Fibroblast of villous mesenchyme (primary cell): ENCODE measurements around the gene PYDC2. TPM values are rescaled to one million over a fixed set of nuclear protein-coding genes. Genes with fewer than 3 reads are reported as not detected.
"Not testable (repeated sequence)": the region's sequence is repeated elsewhere in the genome, so short reads cannot be mapped to it uniquely, and the experiment has no call there.

Experiments used
- DNase-seq: peaks from one replicate; pipeline ENCODE4 v3.0.0-alpha.2; 2010; ENCODE audit warnings: low read depth
- H3K4me3 ChIP-seq: 2 replicates; pipeline ENCODE4 v1.5.1; 2011; ENCODE audit warnings: low read depth, mild to moderate bottlenecking, low read length
- total RNA-seq: library from RNA; depleted of rRNA; stranded (reverse); fragments of >200 nt; gene quantifications from 2 replicates; pipeline ENCODE4 v1.2.3, GENCODE V29; 2012
- TF ChIP-seq, protein P1 (sequence below): IDR thresholded peaks from 2 replicates; pipeline ENCODE4 v1.5.1; 2012; ENCODE audit warnings: low read depth, mild to moderate bottlenecking, low read length; ENCODE audit not compliant: insufficient read depth

PYDC2 gene
- total RNA-seq, 1 donor: not detected

- DNase-seq: no peak
- TF ChIP-seq, protein P1, sequence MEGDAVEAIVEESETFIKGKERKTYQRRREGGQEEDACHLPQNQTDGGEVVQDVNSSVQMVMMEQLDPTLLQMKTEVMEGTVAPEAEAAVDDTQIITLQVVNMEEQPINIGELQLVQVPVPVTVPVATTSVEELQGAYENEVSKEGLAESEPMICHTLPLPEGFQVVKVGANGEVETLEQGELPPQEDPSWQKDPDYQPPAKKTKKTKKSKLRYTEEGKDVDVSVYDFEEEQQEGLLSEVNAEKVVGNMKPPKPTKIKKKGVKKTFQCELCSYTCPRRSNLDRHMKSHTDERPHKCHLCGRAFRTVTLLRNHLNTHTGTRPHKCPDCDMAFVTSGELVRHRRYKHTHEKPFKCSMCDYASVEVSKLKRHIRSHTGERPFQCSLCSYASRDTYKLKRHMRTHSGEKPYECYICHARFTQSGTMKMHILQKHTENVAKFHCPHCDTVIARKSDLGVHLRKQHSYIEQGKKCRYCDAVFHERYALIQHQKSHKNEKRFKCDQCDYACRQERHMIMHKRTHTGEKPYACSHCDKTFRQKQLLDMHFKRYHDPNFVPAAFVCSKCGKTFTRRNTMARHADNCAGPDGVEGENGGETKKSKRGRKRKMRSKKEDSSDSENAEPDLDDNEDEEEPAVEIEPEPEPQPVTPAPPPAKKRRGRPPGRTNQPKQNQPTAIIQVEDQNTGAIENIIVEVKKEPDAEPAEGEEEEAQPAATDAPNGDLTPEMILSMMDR: no peak
- H3K4me3 ChIP-seq: no peak overlapping the region
Observed at GRCh38 chr3:191455257-191455952, 5.6 kb upstream of the PYDC2 start.

DNA sequence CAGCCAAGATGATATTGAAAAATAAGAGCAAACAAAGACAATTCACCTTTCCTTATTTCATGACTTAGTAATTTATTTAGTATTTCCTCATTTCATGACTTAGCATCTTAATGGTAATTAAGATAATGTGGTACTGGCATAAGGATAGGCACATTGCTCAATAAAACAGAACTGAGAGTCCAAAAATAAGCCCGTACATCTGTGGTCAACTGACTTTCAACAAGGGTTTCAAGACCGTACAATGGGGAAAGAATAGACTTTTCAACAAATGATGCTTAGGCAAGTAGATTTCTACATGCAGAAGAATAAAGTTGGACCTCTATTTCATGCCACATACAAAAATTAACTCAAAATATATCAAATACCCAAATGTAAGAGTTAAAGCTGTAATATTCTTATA is 603 bp upstream of the PYDC2 start:
- TF ChIP-seq, protein P1: no peak
- DNase-seq: no peak
- no peak overlapping the region for H3K4me3 ChIP-seq

GRCh38 chr3:191470080-191470479 is 9.1 kb downstream of the PYDC2 start:
- no peak overlapping the region for H3K4me3 ChIP-seq
- no peak for DNase-seq
- TF ChIP-seq, protein P1: no peak

DNA sequence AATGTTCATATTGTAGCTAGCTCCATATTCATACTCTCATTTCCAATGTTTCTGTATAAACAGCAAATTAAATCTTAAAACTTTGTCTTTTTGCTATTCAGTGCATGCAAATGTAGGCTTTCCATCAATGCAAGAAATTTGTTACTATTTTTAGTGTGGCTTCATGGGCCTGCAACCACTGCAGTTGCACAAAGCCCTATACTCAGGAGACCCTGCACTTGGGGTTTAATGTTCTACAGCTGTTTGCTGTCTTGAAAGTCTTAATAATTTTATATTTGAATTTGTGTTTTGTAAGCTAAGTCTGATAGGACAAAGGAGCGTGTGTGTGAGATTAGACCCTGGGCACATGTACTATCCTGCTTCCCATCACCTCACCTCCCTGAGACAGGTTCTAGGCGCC is 9.6 kb downstream of the PYDC2 start:
- no peak for DNase-seq
- TF ChIP-seq, protein P1: no peak
- H3K4me3 ChIP-seq: no peak overlapping the region

DNA sequence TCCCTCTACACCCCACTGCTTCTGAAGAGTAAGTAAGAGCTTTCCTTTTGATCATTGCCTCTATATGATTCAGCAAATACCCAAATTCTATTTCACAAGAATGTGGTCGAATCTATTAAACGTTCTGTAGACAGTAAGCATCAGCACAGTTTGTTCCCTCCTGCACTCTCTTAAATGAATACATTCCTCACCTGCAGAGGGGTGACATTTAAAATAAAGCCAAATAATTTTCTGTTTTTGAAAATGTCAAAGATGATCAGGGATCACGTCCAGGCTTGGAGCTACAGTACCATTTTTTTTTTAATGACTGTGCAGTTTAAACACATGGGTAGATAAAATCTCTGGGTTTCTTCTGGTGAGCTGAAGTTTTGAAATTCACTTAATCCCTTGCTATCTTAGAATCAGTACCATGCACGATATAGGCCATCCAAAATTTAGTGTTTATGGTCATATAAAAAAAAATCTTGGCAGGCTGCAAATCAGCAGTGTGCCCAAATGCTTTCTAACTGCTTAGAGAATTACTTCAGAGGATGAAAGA is 12.8 kb downstream of the PYDC2 start:
- peak; percentile 44 for DNase-seq
- TF ChIP-seq, protein P1: no peak
- H3K4me3 ChIP-seq: no peak overlapping the region

DNA sequence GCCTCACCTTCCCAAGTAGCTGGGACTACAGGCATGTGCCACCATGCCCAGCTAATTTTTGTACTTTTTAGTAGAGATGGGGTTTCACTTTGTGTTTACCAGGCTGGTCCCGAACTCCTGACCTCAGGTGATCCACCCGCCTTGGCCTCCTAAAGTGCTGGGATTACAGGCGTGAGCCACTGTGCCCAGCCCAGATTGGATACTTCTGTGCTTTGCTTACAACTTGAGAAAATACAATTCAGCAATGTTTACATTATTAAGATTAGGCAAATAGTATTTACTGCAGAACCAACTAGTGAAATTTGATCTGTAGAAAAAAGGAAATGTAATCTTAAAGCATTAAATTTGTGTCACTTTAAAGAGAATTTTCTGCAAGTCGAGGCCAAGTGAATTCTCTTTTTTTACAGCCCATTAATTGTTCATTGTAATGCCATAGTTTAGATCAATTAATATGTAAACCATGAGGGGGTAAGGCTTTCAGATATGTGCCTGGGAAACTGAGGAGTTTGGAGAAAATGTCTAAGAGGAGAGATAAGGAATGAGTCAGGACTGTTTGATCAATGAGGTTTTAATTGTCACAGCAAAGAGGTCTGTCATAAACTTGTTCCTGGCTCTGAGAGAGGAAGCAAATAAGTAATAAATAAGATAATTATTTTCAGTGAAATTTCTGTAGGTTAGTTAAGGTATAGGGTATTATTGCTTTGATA is 15.3 kb downstream of the PYDC2 start:
- DNase-seq: no peak
- H3K4me3 ChIP-seq: no peak overlapping the region

DNA sequence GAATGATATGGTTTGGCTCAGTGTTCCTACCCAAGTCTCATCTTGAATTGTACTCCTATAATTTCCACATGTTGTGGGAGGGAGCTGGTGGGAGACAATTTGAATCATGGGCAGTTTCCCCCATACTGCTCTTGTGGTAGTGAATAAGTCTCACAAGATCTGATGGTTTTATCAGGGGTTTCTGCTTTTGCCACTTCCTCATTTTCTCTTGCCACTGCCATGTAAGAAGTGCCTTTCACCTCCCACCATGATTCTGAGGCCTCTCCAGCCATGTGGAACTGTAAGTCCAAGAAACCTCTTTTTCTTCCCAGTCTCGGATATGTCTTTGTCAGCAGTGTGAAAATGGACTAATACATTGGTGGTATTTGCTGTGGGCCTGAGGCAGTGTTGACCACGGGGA is 23.0 kb downstream of the PYDC2 start:
- DNase-seq, H3K4me3 ChIP-seq: not testable (repeated sequence)

More for the DNA sequence above, 15.3 kb downstream of the PYDC2 start:
- TF ChIP-seq, protein P1: no peak
